Measurements from ENCODE around the gene KIAA1755.

Gene KIAA1755

DNA sequence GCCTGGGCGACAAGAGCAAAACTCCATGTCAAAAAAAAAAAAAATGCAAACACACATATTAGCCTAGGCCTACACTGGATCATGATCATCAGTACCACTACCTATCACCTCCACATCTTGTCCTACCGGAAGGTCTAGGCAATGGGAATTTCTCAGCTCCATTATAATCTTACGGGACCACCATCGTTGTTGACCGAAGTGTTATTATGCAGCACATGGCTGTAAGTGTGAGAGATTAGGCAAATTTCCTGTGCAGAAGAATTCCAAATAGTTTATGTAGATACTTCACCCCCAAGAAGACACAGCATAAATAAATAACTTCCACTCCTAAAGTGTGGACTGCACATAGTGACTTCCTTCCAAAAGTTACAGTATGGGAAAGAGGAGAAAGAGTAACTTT, 16.8 kb upstream of the KIAA1755 start:
- H3K4me1 Mint-ChIP-seq (ENCODE audit: low read depth), result no peaks in the 10 kb centered on the region
- no peaks in the 10 kb centered on the region for H3K9me3 Mint-ChIP-seq (ENCODE audit: low read depth)

DNA sequence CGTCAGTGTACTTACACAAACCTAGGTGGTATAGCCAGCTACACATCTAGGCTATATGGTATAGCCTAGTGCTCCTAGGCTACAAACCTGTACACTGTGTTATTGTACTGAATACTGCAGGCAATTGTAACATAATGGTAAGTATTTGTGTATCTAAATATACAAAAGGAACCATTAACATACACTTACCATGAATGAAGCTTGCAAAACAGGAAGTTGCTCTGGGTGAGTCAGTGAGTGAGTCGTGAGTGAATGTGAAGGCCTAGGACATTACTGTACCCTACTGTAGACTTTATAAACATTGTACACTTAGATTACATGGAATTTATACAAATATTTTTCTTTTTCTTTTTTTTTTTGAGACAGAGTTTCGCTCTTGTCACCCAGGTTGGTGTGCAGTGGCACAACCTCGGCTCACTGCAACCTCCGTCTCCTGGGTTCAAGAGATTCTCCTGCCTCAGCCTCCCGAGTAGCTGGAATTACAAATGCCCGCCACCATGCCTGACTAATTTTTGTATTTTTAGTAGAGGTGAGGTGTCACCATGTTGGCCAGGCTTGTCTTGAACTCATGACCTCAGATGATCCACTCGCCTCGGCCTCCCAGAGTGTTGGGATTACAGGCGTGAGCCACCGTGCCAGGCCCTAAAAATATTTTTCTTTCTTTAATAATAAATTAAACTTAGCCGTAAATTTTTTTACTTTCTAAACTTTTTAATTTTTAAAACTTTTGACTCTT, 15.4 kb upstream of the KIAA1755 start:
- Mint-ChIP-seq H3K9me3 (ENCODE audit: low read depth) (no peaks in the 10 kb centered on the region), H3K27ac (no peak overlapping the region), H3K4me1 (ENCODE audit: low read depth) (no peaks in the 10 kb centered on the region), H3K4me3 (no peak overlapping the region), H3K36me3 (no peaks in the 10 kb centered on the region), H3K27me3 (no peaks in the 10 kb centered on the region)

More for the DNA sequence above, 16.8 kb upstream of the KIAA1755 start:
- H3K27me3 Mint-ChIP-seq, result no peaks in the 10 kb centered on the region
- H3K27ac Mint-ChIP-seq, result no peak overlapping the region
- H3K4me3 Mint-ChIP-seq, result no peak overlapping the region
- H3K36me3 Mint-ChIP-seq, result no peaks in the 10 kb centered on the region

DNA sequence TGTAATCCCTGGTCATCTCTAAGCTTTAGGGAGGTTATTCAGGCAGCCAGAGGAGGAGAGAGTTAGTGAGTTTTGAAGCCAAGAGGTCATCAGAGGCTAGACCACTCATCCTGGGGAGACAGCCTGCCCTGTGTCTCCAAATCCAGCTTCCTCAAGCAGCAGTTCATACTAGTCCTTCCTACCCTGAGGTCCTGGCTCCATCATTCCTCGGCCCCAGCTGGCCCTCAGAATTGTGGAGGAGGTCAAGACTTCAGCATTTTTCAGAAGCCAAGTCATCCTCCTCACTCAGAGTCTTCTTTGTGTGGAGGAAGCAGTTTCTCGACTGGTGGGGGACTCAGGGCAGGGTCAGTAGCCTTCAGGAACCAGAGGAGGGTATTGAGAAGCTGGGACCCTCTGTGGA, 12.4 kb upstream of the KIAA1755 start:
- H3K4me3 Mint-ChIP-seq, result no peak overlapping the region
- peaks cover 12% of the 10 kb centered on the region for H3K27me3 Mint-ChIP-seq
- H3K9me3 Mint-ChIP-seq (ENCODE audit: low read depth), result no peaks in the 10 kb centered on the region
- H3K4me1 Mint-ChIP-seq (ENCODE audit: low read depth), result no peaks in the 10 kb centered on the region
- no peak overlapping the region for H3K27ac Mint-ChIP-seq
- no peaks in the 10 kb centered on the region for H3K36me3 Mint-ChIP-seq

DNA sequence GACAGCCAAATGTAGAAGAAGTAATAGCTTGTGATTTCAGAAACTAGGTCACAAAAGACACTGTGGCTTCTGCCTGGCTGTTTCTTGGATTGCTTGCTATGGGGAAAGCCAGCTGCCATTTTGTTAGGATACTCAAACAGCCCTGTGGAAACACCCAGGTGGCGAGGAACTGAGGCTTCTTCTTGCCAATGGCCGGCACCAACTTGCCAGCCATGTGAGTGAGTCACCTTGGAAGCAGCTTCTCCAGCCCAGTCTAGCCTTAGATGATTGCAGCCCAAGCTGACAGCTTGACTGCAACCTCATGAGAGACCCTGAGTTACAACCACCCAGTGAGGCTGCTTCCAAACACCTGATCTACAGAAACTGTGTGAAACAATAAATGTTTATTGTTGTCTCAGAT, 11.9 kb upstream of the KIAA1755 start:
- H3K27me3 Mint-ChIP-seq, result peaks cover 12% of the 10 kb centered on the region
- H3K4me1 Mint-ChIP-seq (ENCODE audit: low read depth), result no peaks in the 10 kb centered on the region
- no peaks in the 10 kb centered on the region for H3K36me3 Mint-ChIP-seq
- no peak overlapping the region for H3K27ac Mint-ChIP-seq
- no peak overlapping the region for H3K4me3 Mint-ChIP-seq
- no peaks in the 10 kb centered on the region for H3K9me3 Mint-ChIP-seq (ENCODE audit: low read depth)

DNA sequence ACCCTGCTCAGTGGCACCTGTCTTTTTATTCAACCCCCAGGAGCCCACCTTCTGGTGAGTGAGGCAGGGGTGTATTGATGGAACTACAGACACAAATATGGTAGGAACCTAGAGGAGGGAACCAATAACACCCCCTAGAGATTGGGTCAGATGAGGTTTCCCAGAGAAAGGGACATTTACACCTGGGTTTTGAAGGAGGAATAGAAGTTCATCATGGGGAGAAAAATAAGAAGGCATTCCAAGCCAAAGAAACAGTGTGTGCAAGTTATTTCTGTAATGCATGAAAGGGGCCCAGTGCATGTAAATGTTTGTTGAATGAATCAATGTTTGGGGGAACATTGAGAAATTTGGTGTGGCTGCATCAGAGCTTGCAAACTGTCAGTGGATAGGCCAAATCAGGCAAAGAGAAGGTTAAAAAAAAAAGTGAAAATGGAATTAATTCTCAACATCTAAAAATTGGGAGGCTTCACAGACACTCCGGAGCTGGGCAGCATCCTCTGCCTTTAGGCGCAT, 11.1 kb upstream of the KIAA1755 start:
- no peaks in the 10 kb centered on the region for H3K9me3 Mint-ChIP-seq (ENCODE audit: low read depth)
- H3K4me3 Mint-ChIP-seq, result no peak overlapping the region
- H3K4me1 Mint-ChIP-seq (ENCODE audit: low read depth), result no peaks in the 10 kb centered on the region
- no peak overlapping the region for H3K27ac Mint-ChIP-seq
- H3K27me3 Mint-ChIP-seq, result peaks cover 13% of the 10 kb centered on the region
- no peaks in the 10 kb centered on the region for H3K36me3 Mint-ChIP-seq

DNA sequence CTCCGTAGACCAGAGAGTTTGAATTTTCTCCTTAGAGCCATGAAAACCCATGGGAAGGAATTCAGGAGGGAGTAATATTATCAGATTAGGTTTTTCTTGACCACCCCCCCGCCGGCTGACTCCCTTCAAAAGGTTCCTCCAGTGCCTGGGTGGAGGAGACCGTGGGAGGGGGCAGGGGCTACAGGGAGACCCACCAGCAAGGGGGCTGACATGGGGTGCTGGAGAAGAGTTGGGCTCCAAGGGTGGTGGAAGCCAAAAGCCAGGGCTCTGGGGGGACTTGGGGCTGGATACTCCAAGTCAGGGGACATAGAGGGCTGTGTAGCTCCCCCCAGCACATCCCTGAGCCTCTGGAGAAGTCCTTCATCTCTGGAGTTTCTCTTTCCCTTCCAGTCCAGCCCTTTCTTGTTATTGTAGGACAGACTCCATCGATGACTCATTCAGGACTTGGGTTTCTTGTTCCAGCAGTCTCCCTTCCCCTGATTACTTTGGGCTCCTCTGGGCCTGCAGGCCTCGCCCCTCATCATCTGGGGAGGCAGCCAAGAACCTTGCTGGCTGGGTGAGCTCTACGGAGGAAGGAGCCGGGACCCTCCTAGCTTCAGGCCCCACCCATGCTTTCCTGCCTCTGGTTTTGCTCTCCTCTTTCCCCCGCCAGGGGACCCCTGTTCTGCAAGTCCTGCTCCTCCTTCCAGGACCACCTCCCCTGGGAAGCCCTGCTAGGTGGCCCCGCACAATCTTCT, 10.5 kb upstream of the KIAA1755 start:
- Mint-ChIP-seq H3K27me3 (peaks cover 14% of the 10 kb centered on the region), H3K36me3 (no peaks in the 10 kb centered on the region), H3K27ac (no peak overlapping the region), H3K4me3 (no peak overlapping the region), H3K4me1 (ENCODE audit: low read depth) (no peaks in the 10 kb centered on the region), H3K9me3 (ENCODE audit: low read depth) (no peaks in the 10 kb centered on the region)

DNA sequence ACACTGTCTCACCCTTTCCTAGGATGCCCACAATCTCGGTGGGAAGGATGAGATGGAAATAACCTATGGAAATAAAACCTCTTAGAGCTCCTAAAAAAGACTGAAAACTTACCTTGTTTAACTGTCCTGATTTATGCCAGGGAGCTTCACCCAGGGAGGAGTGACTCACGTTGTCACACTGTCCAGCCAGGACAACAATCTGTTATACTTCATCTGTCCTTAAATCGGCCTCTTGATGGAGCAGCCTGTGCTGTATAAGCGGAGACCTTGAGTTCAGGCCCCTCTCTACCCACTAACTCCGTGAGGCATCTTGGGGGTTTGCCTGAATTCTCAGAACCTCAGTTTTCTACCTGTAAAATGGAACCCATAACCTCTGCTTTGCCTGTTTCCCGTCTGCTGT, 9.2 kb upstream of the KIAA1755 start:
- Mint-ChIP-seq H3K36me3 (no peaks in the 10 kb centered on the region), H3K4me3 (no peak overlapping the region), H3K9me3 (ENCODE audit: low read depth) (no peaks in the 10 kb centered on the region), H3K27me3 (peaks cover 14% of the 10 kb centered on the region), H3K4me1 (ENCODE audit: low read depth) (no peaks in the 10 kb centered on the region), H3K27ac (no peak overlapping the region)

DNA sequence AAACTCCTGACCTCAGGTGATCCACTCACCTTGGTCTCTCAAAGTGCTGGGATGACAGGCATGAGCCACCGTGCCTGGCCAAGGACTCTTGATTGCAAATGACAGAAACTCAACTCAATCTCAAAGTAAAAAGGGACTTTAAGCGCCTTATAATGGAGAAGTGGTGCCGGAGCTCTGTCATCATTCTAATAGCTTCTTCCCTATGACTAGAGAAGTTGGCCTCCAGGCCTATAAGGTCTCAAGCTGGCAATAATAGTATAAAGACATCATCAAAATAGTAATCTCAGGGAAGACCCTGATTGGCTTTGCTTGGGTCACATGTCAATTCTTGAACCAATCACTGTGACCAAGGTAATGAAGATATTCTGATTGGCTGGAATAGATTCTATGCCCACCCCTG, 8.5 kb upstream of the KIAA1755 start:
- H3K27me3 Mint-ChIP-seq, result peaks cover 18% of the 10 kb centered on the region
- no peaks in the 10 kb centered on the region for H3K36me3 Mint-ChIP-seq
- H3K4me3 Mint-ChIP-seq, result no peak overlapping the region
- no peaks in the 10 kb centered on the region for H3K4me1 Mint-ChIP-seq (ENCODE audit: low read depth)
- no peak overlapping the region for H3K27ac Mint-ChIP-seq
- H3K9me3 Mint-ChIP-seq (ENCODE audit: low read depth), result no peaks in the 10 kb centered on the region

DNA sequence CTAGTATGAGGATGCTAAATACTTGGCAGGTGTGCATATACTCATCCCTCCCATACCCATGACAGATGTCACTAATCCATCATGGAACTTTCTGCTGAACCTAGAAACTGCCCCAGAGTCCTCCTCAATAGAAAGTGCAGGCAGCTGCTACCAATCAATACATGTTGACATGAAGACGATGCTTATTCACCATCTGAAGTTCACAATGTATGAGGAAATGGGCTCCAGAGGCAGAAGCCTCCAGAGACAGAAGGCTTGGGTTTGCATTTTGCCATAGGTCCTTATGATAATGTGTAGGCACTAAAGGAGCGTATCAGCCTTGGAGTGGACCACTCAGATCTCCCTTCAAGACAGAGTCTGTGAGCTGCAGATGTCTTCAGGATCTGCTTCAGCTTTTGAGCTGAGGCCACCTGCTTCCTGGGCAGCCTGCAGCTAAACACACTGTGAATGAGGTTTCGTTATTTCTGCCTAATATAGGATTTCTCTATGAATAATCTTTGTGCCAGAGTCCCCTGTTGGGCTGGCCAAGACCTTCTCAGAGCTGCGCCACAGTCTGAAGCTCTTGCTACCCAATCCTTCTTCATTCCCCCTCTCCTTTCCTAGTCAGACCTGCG, 7.5 kb upstream of the KIAA1755 start:
- H3K27ac Mint-ChIP-seq, result no peak overlapping the region
- H3K27me3 Mint-ChIP-seq, result peaks cover 18% of the 10 kb centered on the region
- no peaks in the 10 kb centered on the region for H3K36me3 Mint-ChIP-seq
- no peak overlapping the region for H3K4me3 Mint-ChIP-seq
- H3K9me3 Mint-ChIP-seq (ENCODE audit: low read depth), result no peaks in the 10 kb centered on the region
- no peaks in the 10 kb centered on the region for H3K4me1 Mint-ChIP-seq (ENCODE audit: low read depth)

DNA sequence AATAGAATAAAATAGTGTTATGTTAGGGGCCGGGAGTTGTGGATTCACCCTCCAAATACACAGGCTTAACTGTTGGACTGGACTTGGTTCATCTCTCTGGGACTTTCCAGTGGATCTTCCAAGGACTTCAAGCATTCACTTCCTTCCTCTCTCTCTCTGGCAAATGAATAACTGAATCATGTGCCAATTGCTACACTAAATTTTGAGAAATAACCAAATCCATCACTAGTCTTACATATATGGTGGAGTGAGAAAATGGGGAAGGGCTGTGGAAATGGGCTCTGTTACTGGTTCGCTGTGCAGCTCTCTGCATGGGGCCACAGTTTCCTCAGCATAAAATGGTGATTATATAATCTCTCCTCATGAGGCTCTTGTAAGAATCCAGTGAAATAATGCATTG, 6.8 kb upstream of the KIAA1755 start:
- no peaks in the 10 kb centered on the region for H3K4me1 Mint-ChIP-seq (ENCODE audit: low read depth)

DNA sequence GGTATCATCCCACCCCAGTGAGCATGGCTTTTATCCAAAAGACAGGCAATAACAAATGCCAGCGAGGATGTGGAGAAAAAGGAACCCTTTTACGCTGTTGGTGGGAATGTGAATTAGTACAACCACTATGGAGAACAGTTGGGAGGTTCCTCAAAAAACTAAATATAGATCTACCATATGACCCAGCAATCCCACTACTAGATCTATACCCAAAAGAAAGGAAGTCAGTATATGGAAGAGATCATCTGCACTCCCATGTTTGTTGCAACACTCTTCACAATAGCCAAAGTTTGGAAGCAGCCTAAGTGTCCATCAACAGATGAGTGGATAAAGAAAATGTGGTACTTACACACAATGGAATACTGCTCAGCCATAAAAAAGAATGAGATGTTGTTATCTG, 5.9 kb upstream of the KIAA1755 start:
- H3K4me1 Mint-ChIP-seq (ENCODE audit: low read depth), result no peaks in the 10 kb centered on the region
- H3K4me3 Mint-ChIP-seq, result no peak overlapping the region
- H3K9me3 Mint-ChIP-seq (ENCODE audit: low read depth), result no peaks in the 10 kb centered on the region
- H3K27ac Mint-ChIP-seq, result no peak overlapping the region
- no peaks in the 10 kb centered on the region for H3K36me3 Mint-ChIP-seq
- peaks cover 20% of the 10 kb centered on the region for H3K27me3 Mint-ChIP-seq

More for the DNA sequence above, 6.8 kb upstream of the KIAA1755 start:
- no peak overlapping the region for H3K27ac Mint-ChIP-seq
- H3K36me3 Mint-ChIP-seq, result no peaks in the 10 kb centered on the region
- peaks cover 20% of the 10 kb centered on the region for H3K27me3 Mint-ChIP-seq
- no peaks in the 10 kb centered on the region for H3K9me3 Mint-ChIP-seq (ENCODE audit: low read depth)
- H3K4me3 Mint-ChIP-seq, result no peak overlapping the region

DNA sequence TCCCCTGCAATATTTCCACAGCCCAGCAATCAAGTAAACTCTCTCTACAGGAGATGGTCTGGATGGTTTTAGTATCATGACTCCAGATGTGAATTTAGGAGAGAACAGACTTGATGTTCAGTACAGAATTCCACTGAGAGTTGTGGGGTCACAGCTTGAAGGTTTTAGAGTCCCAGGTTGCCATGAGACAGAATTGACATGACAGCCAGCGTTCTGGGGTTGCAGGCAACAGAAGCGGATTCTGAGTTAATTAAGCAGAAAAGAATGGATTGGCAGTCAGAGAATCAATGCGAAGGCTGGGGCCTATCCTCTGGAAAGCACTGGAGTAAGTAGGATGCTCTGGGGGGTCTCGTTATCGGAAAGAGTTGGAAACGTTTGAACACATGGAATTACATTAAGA, 2.4 kb upstream of the KIAA1755 start:
- Mint-ChIP-seq H3K36me3 (no peaks in the 10 kb centered on the region), H3K27me3 (peaks cover 31% of the 10 kb centered on the region), H3K27ac (no peak overlapping the region), H3K9me3 (ENCODE audit: low read depth) (no peaks in the 10 kb centered on the region), H3K4me1 (ENCODE audit: low read depth) (peaks cover 5% of the 10 kb centered on the region), H3K4me3 (no peak overlapping the region)

DNA sequence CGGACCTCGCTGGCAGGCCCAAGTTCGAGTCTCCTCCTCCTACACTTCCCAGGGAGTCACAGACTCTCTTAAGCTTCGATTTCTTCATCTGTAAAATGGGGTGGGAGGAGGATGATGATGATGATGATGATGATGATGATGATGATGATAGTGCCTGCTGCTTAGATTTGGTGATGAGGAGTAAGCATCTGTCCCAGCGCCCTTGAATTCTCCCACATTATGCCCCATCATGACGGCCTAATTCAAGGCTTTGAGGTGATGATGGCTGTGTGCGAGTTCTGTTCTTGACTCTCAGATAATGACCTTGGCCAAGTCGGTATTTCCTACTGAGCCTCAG, 487 bp upstream of the KIAA1755 start:
- Mint-ChIP-seq H3K4me3 (no peak overlapping the region), H3K4me1 (ENCODE audit: low read depth) (peaks cover 5% of the 10 kb centered on the region), H3K9me3 (ENCODE audit: low read depth) (no peaks in the 10 kb centered on the region), H3K36me3 (no peaks in the 10 kb centered on the region), H3K27me3 (peaks cover 29% of the 10 kb centered on the region), H3K27ac (no peak overlapping the region)

DNA sequence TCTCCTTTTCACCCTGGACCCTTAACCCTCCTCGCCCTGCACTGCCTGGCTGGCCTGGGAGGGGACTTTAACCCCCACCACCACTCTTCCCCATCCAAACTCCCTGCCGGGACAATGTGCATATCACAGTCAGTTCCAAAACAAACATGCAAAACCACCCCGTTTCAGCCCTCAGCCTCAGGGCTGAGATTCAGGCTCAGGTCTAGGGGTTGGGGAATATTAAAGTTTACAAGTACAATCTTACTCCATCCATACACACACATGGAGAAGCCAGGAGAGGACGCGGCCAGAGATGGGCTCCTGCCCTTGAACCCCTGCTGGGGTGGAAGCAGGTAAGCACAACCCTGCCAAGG, 534 bp downstream of the KIAA1755 start:
- Mint-ChIP-seq H3K27me3 (peaks cover 29% of the 10 kb centered on the region), H3K36me3 (no peaks in the 10 kb centered on the region), H3K4me1 (ENCODE audit: low read depth) (peaks cover 5% of the 10 kb centered on the region), H3K9me3 (ENCODE audit: low read depth) (no peaks in the 10 kb centered on the region), H3K27ac (no peak overlapping the region), H3K4me3 (no peak overlapping the region)

DNA sequence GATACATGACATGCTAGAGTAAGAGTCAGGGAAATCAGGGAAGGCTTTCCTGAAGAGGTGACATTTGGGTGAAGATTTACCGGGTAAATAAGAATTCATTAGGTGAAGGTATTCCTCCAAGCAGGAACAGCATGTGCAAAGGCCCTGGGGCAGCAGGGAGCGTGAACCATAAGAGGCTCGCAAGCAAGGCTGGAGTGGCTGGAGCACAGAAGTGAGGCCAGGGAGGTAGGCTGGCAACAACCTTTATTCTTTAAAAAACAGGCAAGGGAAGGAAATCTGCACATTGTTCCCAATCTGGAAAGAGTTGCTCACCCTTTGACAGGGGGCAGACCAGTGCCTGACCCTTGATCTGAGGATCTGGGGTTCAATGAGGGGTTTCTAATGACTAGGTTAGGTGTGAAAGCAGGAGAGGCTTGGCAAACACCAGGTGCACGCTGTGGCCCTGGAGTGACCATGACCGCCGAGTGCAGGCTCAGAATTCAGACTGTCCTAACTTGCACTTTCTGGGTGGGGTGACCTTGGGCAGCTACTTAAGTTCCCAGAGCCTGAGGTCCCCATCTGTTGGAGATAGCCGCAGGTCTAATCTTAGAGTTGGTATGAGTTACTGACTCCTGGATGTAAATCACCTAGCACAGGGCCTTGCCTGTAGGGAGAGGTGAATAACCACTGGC, 1.9 kb downstream of the KIAA1755 start:
- H3K4me3 Mint-ChIP-seq, result no peak overlapping the region
- H3K27ac Mint-ChIP-seq, result no peak overlapping the region
- no peaks in the 10 kb centered on the region for H3K36me3 Mint-ChIP-seq
- H3K27me3 Mint-ChIP-seq, result peaks cover 25% of the 10 kb centered on the region
- no peaks in the 10 kb centered on the region for H3K9me3 Mint-ChIP-seq (ENCODE audit: low read depth)
- H3K4me1 Mint-ChIP-seq (ENCODE audit: low read depth), result peaks cover 5% of the 10 kb centered on the region
